ENCODE data around the gene MGARP. TPM values are rescaled to one million over a fixed set of nuclear protein-coding genes. Genes with fewer than 3 reads are reported as not detected.
"Not testable (repeated sequence)": the region's sequence is repeated elsewhere in the genome, so short reads cannot be mapped to it uniquely, and the experiment has no call there.

MGARP gene
- total RNA-seq: 0.62 TPM
- long read RNA-seq: 0 reads

GRCh38 chr4:139279760-139280620, at the start of gene MGARP:
MGARP (minus strand) TSS chr4:139280225; CDS start chr4:139280158, 67 bp downstream.
- intact Hi-C loops (cut with micrococcal nuclease): no loop called here
- ATAC-seq: peak; percentile 85
- peak; percentile 53 for DNase-seq

DNA sequence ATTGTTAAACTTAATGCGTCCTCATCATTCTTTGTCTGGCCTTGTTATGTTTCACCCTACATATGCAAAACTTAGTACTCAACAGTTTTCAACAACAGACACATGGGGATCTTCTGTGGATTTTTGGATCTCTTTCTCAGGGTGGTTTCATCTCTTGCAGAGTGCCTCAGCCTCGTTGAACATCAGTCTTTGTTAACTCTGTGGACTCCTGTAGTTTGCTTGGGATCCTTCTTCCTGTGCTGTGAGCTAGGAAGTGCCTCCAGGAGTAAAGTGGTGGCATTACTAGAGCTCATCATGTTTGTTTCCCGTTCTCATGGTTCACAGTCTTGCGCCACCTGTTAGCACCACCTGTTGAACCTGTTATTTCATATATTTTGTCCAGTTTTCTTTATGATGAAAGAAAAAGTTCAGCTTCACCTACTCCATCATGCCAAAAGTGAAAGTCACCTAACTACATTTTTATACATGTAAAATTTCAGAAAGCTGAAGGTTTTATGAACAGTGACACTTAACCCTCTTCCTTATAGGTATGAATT, 49.7 kb upstream of the MGARP start:
- no peak for ATAC-seq
- intact Hi-C loops (cut with micrococcal nuclease): no loop called here
- no peak for DNase-seq

- intact Hi-C loops (cut with micrococcal nuclease): no loop called here
- ATAC-seq (no peak), DNase-seq (no peak)
These were observed 44.6 kb upstream of the MGARP start for GRCh38 chr4:139324620-139325019.

- ATAC-seq; intact Hi-C loops (cut with micrococcal nuclease): not testable (repeated sequence)
These were observed 42.5 kb upstream of the MGARP start for GRCh38 chr4:139322541-139322940.

GRCh38 chr4:139322070-139322469, 42.0 kb upstream of the MGARP start:
- intact Hi-C loops (cut with micrococcal nuclease); DNase-seq; ATAC-seq: not testable (repeated sequence)

More at GRCh38 chr4:139322541-139322940, 42.5 kb upstream of the MGARP start:
- not testable (repeated sequence) for DNase-seq

- no peak for ATAC-seq
- no peak for DNase-seq
- intact Hi-C loops (cut with micrococcal nuclease): no loop called here
These were observed 39.5 kb upstream of the MGARP start for GRCh38 chr4:139319571-139319970.

GRCh38 chr4:139317635-139318034, 37.6 kb upstream of the MGARP start:
- ATAC-seq: no peak
- no peak for DNase-seq
- intact Hi-C loops (cut with micrococcal nuclease): no loop called here

- DNase-seq: no peak
- intact Hi-C loops (cut with micrococcal nuclease): no loop called here
- peak; percentile 27 for ATAC-seq
These were observed 36.7 kb upstream of the MGARP start for GRCh38 chr4:139316733-139317132.

DNA sequence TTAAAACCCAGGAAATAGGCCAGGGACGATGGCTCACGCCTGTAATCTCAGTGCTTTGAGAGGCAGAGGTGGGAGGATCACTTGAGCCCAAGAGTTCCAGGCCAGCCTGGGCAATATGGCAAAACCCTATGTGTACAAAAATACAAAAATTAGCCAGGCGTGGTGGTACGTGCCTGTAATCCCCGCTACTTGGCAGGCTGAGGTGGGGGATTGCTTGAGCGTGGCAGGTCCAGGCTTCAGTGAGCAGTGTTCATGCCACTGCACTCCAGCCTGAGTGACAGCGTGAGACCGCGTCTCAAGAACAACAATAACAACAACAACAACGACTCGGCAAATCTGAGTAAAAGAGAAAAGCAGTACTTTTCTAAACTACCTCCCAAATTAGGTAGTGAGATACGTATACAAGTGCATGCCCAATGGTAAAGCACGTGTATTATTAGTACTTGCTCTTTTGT, 35.2 kb upstream of the MGARP start:
- DNase-seq (no peak), ATAC-seq (peak; percentile 24)

DNA sequence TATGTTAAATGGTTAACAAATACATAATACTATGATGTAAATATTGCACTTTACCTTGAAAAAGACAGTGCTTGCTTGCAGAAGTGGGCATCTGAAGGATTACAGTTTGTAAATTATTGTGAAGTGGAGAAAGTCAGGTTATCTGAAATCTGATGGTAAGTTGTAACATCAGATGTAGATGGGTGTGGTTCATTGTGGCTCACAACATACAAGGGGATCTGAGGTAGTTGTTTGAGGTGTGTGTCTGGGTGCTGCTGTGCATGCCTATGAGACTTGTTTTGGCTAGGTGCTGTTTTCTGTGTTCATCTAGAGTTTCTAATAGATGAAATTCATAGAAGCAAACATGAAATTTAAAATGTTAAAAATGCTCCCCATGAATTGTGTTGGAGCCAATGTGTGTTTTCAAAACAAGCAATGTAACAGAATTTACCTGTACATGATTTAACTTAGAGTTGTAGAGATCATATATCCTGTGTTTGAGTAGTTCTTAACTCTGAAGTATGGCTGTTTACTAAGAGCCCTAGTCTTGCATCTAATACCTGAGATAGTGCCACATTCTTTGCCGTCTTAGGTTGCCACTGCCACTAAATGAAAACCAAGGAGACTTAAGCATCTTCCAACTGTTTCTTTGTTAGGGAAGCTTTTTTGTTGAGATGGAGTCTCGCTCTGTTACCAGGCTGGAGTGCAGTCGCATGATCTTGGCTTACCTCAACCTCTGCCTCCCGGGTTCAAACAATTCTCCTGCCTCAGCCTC, 34.2 kb upstream of the MGARP start:
- DNase-seq (no peak), ATAC-seq (no peak)
- intact Hi-C loops (cut with micrococcal nuclease): no loop called here

More for the DNA sequence above, 35.2 kb upstream of the MGARP start:
- intact Hi-C loops (cut with micrococcal nuclease): no loop called here

- intact Hi-C loops (cut with micrococcal nuclease); ATAC-seq; DNase-seq: not testable (repeated sequence)
These were observed 33.4 kb upstream of the MGARP start for GRCh38 chr4:139313414-139313813.

GRCh38 chr4:139312552-139313332, 32.7 kb upstream of the MGARP start:
- intact Hi-C loops (cut with micrococcal nuclease): no loop called here
- ATAC-seq: no peak
- DNase-seq: no peak

- ATAC-seq: no peak
- no peak for DNase-seq
- intact Hi-C loops (cut with micrococcal nuclease): no loop called here
These were observed 31.9 kb upstream of the MGARP start for GRCh38 chr4:139311909-139312308.

- DNase-seq: no peak
- no peak for ATAC-seq
- intact Hi-C loops (cut with micrococcal nuclease): no loop called here
These were observed 24.9 kb upstream of the MGARP start for GRCh38 chr4:139304920-139305319.

DNA sequence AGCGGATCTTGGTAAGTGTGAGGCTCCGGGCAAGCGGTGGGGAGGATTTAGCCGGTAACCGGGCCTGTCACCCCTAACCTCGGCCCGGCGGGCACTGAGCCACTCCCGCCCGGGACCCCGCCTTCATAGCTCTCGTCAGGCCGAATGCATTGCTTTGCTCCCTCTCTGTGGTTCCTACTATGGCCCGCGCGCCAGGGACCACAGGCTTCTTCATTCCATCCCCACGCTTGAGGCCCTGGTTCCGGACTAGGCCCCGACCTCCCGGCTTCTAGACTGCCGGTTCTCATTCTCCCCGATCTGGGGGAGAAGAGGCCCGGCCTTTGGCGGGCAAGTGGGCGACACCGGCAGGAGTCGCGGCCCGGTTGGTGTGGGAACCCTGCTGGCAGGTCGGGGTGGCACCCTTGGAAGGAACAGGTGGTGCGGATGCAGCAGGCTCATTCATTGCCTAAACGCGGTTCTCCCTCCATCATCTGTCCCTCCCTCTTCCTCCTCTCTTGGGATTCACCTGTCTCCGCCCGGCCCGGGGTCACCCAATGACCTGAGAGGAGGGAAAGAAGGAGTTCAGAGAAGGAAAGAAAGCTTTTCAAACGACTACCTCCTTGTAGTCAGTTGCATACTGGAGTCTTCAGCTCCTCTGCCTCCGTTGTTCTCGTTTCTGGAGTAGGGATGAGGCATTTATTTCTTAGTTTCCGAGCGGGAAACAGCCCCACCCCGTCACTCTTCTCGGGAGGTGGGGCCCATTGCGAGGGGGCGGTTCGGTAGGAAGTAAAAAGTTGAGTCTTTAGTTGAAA, 22.0 kb upstream of the MGARP start, which contains the start of gene NDUFC1:
Gene NDUFC1, minus strand, starts transcription at position 657 of the 791 bp plus-strand sequence. CDS start 6,679 bp downstream, outside the sequence.
- intact Hi-C loops (cut with micrococcal nuclease): no loop called here
- DNase-seq (peak; percentile 53), ATAC-seq (peak; percentile 33)

- peak; percentile 99 for DNase-seq
- peak; percentile 96 for ATAC-seq
- intact Hi-C loops (cut with micrococcal nuclease): no loop called here
These were observed 21.2 kb upstream of the MGARP start, which contains the start of gene NAA15 for GRCh38 chr4:139301113-139301820. NAA15 (plus strand) TSS chr4:139301505; CDS start chr4:139301778, 273 bp downstream.

- intact Hi-C loops (cut with micrococcal nuclease): no loop called here
- peak; percentile 8 for ATAC-seq
- DNase-seq: no peak
These were observed 20.5 kb upstream of the MGARP start for GRCh38 chr4:139300431-139301112.

Data from left ventricle myocardium superior (tissue), 1 donor.